Measurements from ENCODE around the gene ASB17.

ASB17 gene

GRCh38 chr1:75908717-75909152, 23.5 kb downstream of the ASB17 start:
- H3K27me3 Mint-ChIP-seq = peaks cover 3% of the 10 kb centered on the region
- H3K4me3 Mint-ChIP-seq = no peak overlapping the region
- no peaks in the 10 kb centered on the region for H3K4me1 Mint-ChIP-seq
- peaks cover 10% of the 10 kb centered on the region for H3K36me3 Mint-ChIP-seq
- peaks cover 24% of the 10 kb centered on the region for H3K9me3 Mint-ChIP-seq
- H3K27ac Mint-ChIP-seq = no peak overlapping the region

GRCh38 chr1:75901371-75901770, 30.8 kb downstream of the ASB17 start:
- no peaks in the 10 kb centered on the region for H3K4me1 Mint-ChIP-seq
- H3K4me3 Mint-ChIP-seq = no peak overlapping the region
- no peak overlapping the region for H3K27ac Mint-ChIP-seq
- H3K27me3 Mint-ChIP-seq = peaks cover 1% of the 10 kb centered on the region
- no peaks in the 10 kb centered on the region for H3K9me3 Mint-ChIP-seq
- H3K36me3 Mint-ChIP-seq = no peaks in the 10 kb centered on the region

GRCh38 chr1:75884437-75884836, 47.8 kb downstream of the ASB17 start:
- no peak overlapping the region for H3K27ac Mint-ChIP-seq
- H3K4me1 Mint-ChIP-seq = no peaks in the 10 kb centered on the region
- no peak overlapping the region for H3K4me3 Mint-ChIP-seq
- H3K27me3 Mint-ChIP-seq = no peaks in the 10 kb centered on the region
- peaks cover 4% of the 10 kb centered on the region for H3K9me3 Mint-ChIP-seq
- H3K36me3 Mint-ChIP-seq = no peaks in the 10 kb centered on the region

- no peaks in the 10 kb centered on the region for H3K9me3 Mint-ChIP-seq
- H3K36me3 Mint-ChIP-seq = no peaks in the 10 kb centered on the region
- no peak overlapping the region for H3K27ac Mint-ChIP-seq
- no peaks in the 10 kb centered on the region for H3K4me1 Mint-ChIP-seq
- no peak overlapping the region for H3K4me3 Mint-ChIP-seq
- peaks cover 1% of the 10 kb centered on the region for H3K27me3 Mint-ChIP-seq
These were observed 52.2 kb downstream of the ASB17 start for GRCh38 chr1:75879985-75880384.

- peaks cover 5% of the 10 kb centered on the region for H3K9me3 Mint-ChIP-seq
These were observed 61.3 kb downstream of the ASB17 start for GRCh38 chr1:75870951-75871350.

More at GRCh38 chr1:75870951-75871350, 61.3 kb downstream of the ASB17 start:
- peaks cover 2% of the 10 kb centered on the region for H3K27me3 Mint-ChIP-seq
- H3K27ac Mint-ChIP-seq = no peak overlapping the region
- H3K36me3 Mint-ChIP-seq = no peaks in the 10 kb centered on the region
- H3K4me1 Mint-ChIP-seq = no peaks in the 10 kb centered on the region
- H3K4me3 Mint-ChIP-seq = no peak overlapping the region
